ENCODE measurements around the gene DUSP5. TPM values are rescaled to one million over a fixed set of nuclear protein-coding genes. Genes with fewer than 3 reads are reported as not detected.
A peak's percentile ranks its signal among the peaks of the same experiment; 100 is the strongest.
"Not testable (repeated sequence)": the region's sequence is repeated elsewhere in the genome, so short reads cannot be mapped to it uniquely, and the experiment has no call there.

Gene DUSP5
- total and polyA plus RNA-seq, 2 experiments from 2014 or later, result 49.6 to 60.7 TPM

- H3K79me2 ChIP-seq, result no peaks in the 10 kb centered on the region
- H3K27me3 ChIP-seq, result peaks cover 25% of the 10 kb centered on the region
- no peak overlapping the region for H3K4me3 ChIP-seq
- TF ChIP-seq EZH2phosphoT487 (IDR thresholded peaks at IDR 0.05; ENCODE audit: low read depth, severe bottlenecking, unreplicated experiment), result no peak
- TF ChIP-seq EZH2 (IDR thresholded peaks at IDR 0.05; ENCODE audit: borderline replicate concordance), result no peak
- TF ChIP-seq CTCF (IDR thresholded peaks at IDR 0.05; ENCODE audit: poor library complexity), result no peak
- 67% methylated on average over 5 of the region's 5 CpGs for WGBS (ENCODE audit: low lambda C conversion rate, missing lambda C conversion rate)
- H3K36me3 ChIP-seq (replicated peaks; ENCODE audit: insufficient read depth, low read depth), result no peaks in the 10 kb centered on the region
- H3K4me2 ChIP-seq, result no peak overlapping the region
- no peak overlapping the region for H2AFZ ChIP-seq
- H3K9me3 ChIP-seq (ENCODE audit: low read depth), result no peaks in the 10 kb centered on the region
- H3K27ac ChIP-seq, result no peak overlapping the region
- H3K4me1 ChIP-seq (ENCODE audit: insufficient read depth), result peaks cover 6% of the 10 kb centered on the region
- no peaks in the 10 kb centered on the region for H4K20me1 ChIP-seq (ENCODE audit: insufficient read depth, poor library complexity, severe bottlenecking)
- DNase-seq (ENCODE audit: low spot score), result no peak
- no peaks in the 10 kb centered on the region for H3K9me2 ChIP-seq (replicated peaks; ENCODE audit: insufficient read depth)
These were observed 30.7 kb downstream of the DUSP5 start for GRCh38 chr10:110528224-110528996.

- 84% methylated on average over 8 of the region's 8 CpGs for WGBS (ENCODE audit: low lambda C conversion rate, missing lambda C conversion rate)
- H3K4me2 ChIP-seq; H3K27ac ChIP-seq; H2AFZ ChIP-seq; H4K20me1 ChIP-seq (ENCODE audit: insufficient read depth, poor library complexity, severe bottlenecking); H3K36me3 ChIP-seq (replicated peaks; ENCODE audit: insufficient read depth, low read depth); H3K79me2 ChIP-seq; DNase-seq (ENCODE audit: low spot score); H3K9me3 ChIP-seq (ENCODE audit: low read depth); H3K9me2 ChIP-seq (replicated peaks; ENCODE audit: insufficient read depth); H3K4me1 ChIP-seq (ENCODE audit: insufficient read depth); H3K4me3 ChIP-seq: not testable (repeated sequence)
- H3K27me3 ChIP-seq, result peaks cover 20% of the 10 kb centered on the region
These were observed 31.4 kb downstream of the DUSP5 start for GRCh38 chr10:110528997-110529524.

- no peak for TF ChIP-seq EZH2phosphoT487 (IDR thresholded peaks at IDR 0.05; ENCODE audit: low read depth, severe bottlenecking, unreplicated experiment)
- TF ChIP-seq EZH2 (IDR thresholded peaks at IDR 0.05; ENCODE audit: borderline replicate concordance), result no peak
- TF ChIP-seq CTCF (IDR thresholded peaks at IDR 0.05; ENCODE audit: poor library complexity), result no peak
- no peak for DNase-seq (ENCODE audit: low spot score)
- Histone ChIP-seq H3K4me3 (no peak overlapping the region), H3K36me3 (replicated peaks; ENCODE audit: insufficient read depth, low read depth) (no peaks in the 10 kb centered on the region), H3K27ac (no peak overlapping the region), H3K9me2 (replicated peaks; ENCODE audit: insufficient read depth) (no peaks in the 10 kb centered on the region), H2AFZ (no peak overlapping the region), H3K9me3 (ENCODE audit: low read depth) (no peaks in the 10 kb centered on the region), H4K20me1 (ENCODE audit: insufficient read depth, poor library complexity, severe bottlenecking) (no peaks in the 10 kb centered on the region), H3K4me2 (peak overlapping the region; percentile 87), H3K4me1 (ENCODE audit: insufficient read depth) (peaks cover 6% of the 10 kb centered on the region), H3K79me2 (no peaks in the 10 kb centered on the region), H3K27me3 (peaks cover 14% of the 10 kb centered on the region)
- WGBS (ENCODE audit: low lambda C conversion rate, missing lambda C conversion rate), result 34% methylated on average over 6 of the region's 6 CpGs
These were observed 31.9 kb downstream of the DUSP5 start for GRCh38 chr10:110529596-110530011.

GRCh38 chr10:110530131-110530831 is 32.6 kb downstream of the DUSP5 start:
- Histone ChIP-seq H3K4me3 (no peak overlapping the region), H4K20me1 (ENCODE audit: insufficient read depth, poor library complexity, severe bottlenecking) (no peaks in the 10 kb centered on the region), H3K27ac (no peak overlapping the region), H3K4me1 (ENCODE audit: insufficient read depth) (peaks cover 6% of the 10 kb centered on the region), H3K27me3 (peaks cover 12% of the 10 kb centered on the region), H3K4me2 (peak overlapping the region; percentile 87), H3K36me3 (replicated peaks; ENCODE audit: insufficient read depth, low read depth) (no peaks in the 10 kb centered on the region), H2AFZ (peak overlapping the region; percentile 74), H3K79me2 (no peaks in the 10 kb centered on the region), H3K9me2 (replicated peaks; ENCODE audit: insufficient read depth) (no peaks in the 10 kb centered on the region), H3K9me3 (ENCODE audit: low read depth) (no peaks in the 10 kb centered on the region)
- no peak for TF ChIP-seq EZH2 (IDR thresholded peaks at IDR 0.05; ENCODE audit: borderline replicate concordance)
- TF ChIP-seq EZH2phosphoT487 (IDR thresholded peaks at IDR 0.05; ENCODE audit: low read depth, severe bottlenecking, unreplicated experiment), result no peak
- TF ChIP-seq CTCF (IDR thresholded peaks at IDR 0.05; ENCODE audit: poor library complexity), result no peak
- WGBS (ENCODE audit: low lambda C conversion rate, missing lambda C conversion rate), result 8% methylated on average over 35 of the region's 35 CpGs
- DNase-seq (ENCODE audit: low spot score), result peak; percentile 70
